ENCODE results near the gene NXT1.

DNA sequence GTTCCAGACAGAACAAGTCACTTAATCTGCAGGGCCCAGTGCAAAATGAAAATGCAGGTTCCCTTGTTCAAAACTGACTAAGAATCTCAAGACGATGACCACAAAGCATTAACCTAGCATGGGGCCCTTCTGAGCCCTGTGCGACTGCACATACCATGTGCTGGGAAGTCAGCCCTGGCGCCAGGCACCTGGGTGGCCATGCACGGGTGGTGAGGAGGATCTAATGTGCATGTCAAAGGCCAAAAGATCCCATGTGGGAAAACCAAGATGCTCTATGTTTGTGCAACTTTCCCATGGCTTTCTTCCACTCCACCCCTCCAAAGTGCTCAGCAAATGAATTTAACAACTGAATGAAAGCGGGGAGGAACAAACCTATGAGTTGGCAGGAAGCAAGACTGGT, 33.5 kb upstream of the NXT1 start:
- TF ChIP-seq, protein P1, sequence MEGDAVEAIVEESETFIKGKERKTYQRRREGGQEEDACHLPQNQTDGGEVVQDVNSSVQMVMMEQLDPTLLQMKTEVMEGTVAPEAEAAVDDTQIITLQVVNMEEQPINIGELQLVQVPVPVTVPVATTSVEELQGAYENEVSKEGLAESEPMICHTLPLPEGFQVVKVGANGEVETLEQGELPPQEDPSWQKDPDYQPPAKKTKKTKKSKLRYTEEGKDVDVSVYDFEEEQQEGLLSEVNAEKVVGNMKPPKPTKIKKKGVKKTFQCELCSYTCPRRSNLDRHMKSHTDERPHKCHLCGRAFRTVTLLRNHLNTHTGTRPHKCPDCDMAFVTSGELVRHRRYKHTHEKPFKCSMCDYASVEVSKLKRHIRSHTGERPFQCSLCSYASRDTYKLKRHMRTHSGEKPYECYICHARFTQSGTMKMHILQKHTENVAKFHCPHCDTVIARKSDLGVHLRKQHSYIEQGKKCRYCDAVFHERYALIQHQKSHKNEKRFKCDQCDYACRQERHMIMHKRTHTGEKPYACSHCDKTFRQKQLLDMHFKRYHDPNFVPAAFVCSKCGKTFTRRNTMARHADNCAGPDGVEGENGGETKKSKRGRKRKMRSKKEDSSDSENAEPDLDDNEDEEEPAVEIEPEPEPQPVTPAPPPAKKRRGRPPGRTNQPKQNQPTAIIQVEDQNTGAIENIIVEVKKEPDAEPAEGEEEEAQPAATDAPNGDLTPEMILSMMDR (IDR thresholded peaks at IDR 0.05) = no peak
- no peak for TF ChIP-seq POLR2A (IDR thresholded peaks at IDR 0.05)
